KMS-11 (cell line): ENCODE results near the gene MCM3AP.

Source experiments
- H2AFZ ChIP-seq: fragments of 200-600 bp; sonication (generic); 2 replicates; pipeline ENCODE4 v1.6.1; 2016; ENCODE audit warnings: antibody characterized with exemption, mixed run types, low read depth
- H3K27ac ChIP-seq: fragments of 200-600 bp; sonication (generic); 2 replicates; pipeline ENCODE4 v1.6.1; 2016; ENCODE audit warnings: mild to moderate bottlenecking, mixed run types
- H3K27me3 ChIP-seq: fragments of 200-600 bp; sonication (generic); 2 replicates; pipeline ENCODE4 v1.6.1; 2017; ENCODE audit warnings: mild to moderate bottlenecking, low read depth, mixed run types, moderate library complexity; ENCODE audit not compliant: insufficient read depth
- H3K36me3 ChIP-seq: fragments of 200-600 bp; sonication (generic); 2 replicates; pipeline ENCODE4 v1.6.1; 2017; ENCODE audit warnings: mild to moderate bottlenecking, mixed run types; ENCODE audit not compliant: insufficient read depth
- H3K4me1 ChIP-seq: fragments of 200-600 bp; sonication (generic); 2 replicates; pipeline ENCODE4 v1.6.1; 2016; ENCODE audit warnings: mild to moderate bottlenecking, low read depth, mixed run types; ENCODE audit not compliant: poor library complexity, severe bottlenecking
- H3K4me2 ChIP-seq: fragments of 200-600 bp; sonication (generic); 2 replicates; pipeline ENCODE4 v1.7.0; 2016; ENCODE audit warnings: mild to moderate bottlenecking, mixed run types
- H3K4me3 ChIP-seq: fragments of 200-600 bp; sonication (generic); IDR thresholded peaks from 2 replicates; pipeline ENCODE4 v1.6.1; 2017; ENCODE audit warnings: low read depth, low read length, mixed read lengths; ENCODE audit not compliant: insufficient read depth
- H3K79me2 ChIP-seq: fragments of 200-600 bp; sonication (generic); 2 replicates; pipeline ENCODE4 v1.6.1; 2016; ENCODE audit warnings: low read depth, mixed run types; ENCODE audit not compliant: insufficient read depth
- H3K9ac ChIP-seq: fragments of 200-600 bp; sonication (generic); 2 replicates; pipeline ENCODE4 v1.6.1; 2016; ENCODE audit warnings: mild to moderate bottlenecking, mixed run types
- H4K20me1 ChIP-seq: fragments of 200-600 bp; sonication (generic); 2 replicates; pipeline ENCODE4 v1.6.1; 2016; ENCODE audit warnings: mild to moderate bottlenecking, mixed run types; ENCODE audit not compliant: insufficient read depth
- TF ChIP-seq, protein P1 (sequence below): fragments of 200-600 bp; sonication (generic); conservative IDR thresholded peaks from 2 replicates; pipeline ENCODE4 v1.6.1; 2017; ENCODE audit warnings: low read depth, mild to moderate bottlenecking, antibody characterized with exemption, low read length, moderate library complexity, mixed read lengths

MCM3AP gene

DNA sequence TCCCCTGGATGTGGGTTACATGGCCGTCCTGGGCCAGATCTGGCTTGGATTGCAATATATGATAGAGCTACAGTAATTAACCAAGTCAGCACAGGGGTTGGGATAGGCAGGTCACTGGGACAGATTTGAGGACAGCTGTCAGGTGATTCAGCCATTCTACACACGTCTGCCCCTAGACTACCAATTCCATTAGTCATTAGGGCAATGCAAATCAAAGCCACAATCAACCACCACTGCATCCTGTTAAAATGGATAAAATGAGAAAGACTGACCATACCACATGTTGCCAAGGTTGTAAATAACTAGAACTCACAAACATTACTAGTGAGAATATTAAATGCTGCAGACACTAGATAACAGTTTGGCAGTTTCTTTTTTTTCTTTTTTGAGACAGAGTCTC lies 22.2 kb upstream of the MCM3AP start:
- Histone ChIP-seq H3K27me3 (no peaks in the 10 kb centered on the region), H3K4me3 (no peak overlapping the region), H3K79me2 (no peaks in the 10 kb centered on the region), H2AFZ (no peak overlapping the region), H3K36me3 (no peaks in the 10 kb centered on the region), H3K27ac (no peak overlapping the region), H3K4me2 (no peak overlapping the region), H3K4me1 (peaks cover 15% of the 10 kb centered on the region), H4K20me1 (no peaks in the 10 kb centered on the region), H3K9ac (no peak overlapping the region)
- TF ChIP-seq, protein P1, sequence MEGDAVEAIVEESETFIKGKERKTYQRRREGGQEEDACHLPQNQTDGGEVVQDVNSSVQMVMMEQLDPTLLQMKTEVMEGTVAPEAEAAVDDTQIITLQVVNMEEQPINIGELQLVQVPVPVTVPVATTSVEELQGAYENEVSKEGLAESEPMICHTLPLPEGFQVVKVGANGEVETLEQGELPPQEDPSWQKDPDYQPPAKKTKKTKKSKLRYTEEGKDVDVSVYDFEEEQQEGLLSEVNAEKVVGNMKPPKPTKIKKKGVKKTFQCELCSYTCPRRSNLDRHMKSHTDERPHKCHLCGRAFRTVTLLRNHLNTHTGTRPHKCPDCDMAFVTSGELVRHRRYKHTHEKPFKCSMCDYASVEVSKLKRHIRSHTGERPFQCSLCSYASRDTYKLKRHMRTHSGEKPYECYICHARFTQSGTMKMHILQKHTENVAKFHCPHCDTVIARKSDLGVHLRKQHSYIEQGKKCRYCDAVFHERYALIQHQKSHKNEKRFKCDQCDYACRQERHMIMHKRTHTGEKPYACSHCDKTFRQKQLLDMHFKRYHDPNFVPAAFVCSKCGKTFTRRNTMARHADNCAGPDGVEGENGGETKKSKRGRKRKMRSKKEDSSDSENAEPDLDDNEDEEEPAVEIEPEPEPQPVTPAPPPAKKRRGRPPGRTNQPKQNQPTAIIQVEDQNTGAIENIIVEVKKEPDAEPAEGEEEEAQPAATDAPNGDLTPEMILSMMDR: no peak

DNA sequence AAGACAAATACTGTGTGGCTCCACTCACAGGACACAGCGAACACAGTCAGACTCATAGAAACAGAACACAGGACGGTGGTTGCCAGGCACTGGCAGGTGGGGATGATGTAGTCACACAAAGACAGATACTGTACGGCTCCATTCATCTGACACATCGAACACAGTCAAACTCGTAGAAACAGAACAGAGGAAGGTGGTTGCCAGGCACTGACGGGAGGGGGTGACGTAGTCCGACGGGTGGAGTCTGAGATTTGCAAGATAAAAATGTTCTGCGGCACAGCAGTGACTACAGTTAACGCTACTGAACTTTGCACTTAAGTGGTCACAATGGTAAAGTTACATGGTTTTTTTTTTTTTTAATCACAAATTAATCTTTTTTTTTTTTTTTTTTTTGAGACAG lies 19.5 kb upstream of the MCM3AP start:
- Histone ChIP-seq H3K4me2 (no peak overlapping the region), H3K79me2 (no peaks in the 10 kb centered on the region), H3K27me3 (no peaks in the 10 kb centered on the region), H3K4me3 (no peak overlapping the region), H2AFZ (no peak overlapping the region), H3K27ac (no peak overlapping the region), H3K36me3 (no peaks in the 10 kb centered on the region), H4K20me1 (no peaks in the 10 kb centered on the region), H3K4me1 (peaks cover 15% of the 10 kb centered on the region), H3K9ac (no peak overlapping the region)
- TF ChIP-seq, protein P1: no peak

DNA sequence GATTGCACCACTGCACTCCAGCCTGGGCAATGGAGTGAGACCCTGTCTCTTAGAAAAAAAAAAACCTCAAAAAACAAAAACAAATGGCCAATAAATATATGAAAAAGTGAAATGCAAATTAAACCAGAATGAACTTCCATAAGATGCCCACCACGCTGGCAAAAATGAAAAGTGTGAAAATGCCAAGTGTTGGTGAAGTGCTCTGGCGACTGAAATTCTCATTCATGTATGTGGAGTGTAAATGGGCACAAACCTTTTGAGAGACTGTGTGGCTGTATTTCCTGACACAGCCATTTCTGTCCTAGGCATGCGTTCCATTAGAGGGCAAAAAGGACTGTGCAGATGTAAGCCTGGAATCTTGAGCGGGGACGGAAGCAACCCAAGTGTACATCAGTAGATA lies 19.0 kb upstream of the MCM3AP start:
- Histone ChIP-seq H3K4me3 (no peak overlapping the region), H3K36me3 (no peaks in the 10 kb centered on the region), H4K20me1 (no peaks in the 10 kb centered on the region), H3K4me2 (no peak overlapping the region), H3K4me1 (peaks cover 13% of the 10 kb centered on the region), H3K27ac (no peak overlapping the region), H3K27me3 (no peaks in the 10 kb centered on the region), H2AFZ (no peak overlapping the region), H3K9ac (no peak overlapping the region), H3K79me2 (no peaks in the 10 kb centered on the region)
- TF ChIP-seq, protein P1: no peak

DNA sequence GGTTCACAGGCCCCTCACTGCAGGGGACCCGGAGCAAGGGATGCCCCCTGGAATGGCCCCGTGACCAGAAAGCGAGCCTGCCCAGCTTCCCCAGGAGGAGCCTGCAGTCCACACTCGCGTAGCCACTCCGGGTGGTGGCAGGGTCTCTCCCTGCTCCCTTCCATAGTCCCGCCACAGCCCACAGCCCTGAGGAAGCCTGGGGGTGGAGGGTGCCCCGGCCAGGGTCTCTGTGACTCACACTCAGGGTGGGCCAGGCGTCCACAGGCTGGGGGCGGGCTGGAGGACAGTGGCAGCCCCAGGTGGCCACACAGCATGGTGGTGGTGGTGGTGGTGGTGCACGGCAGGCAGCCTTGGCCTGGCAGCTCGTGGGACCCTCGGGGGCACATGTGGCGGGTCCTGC lies 16.3 kb upstream of the MCM3AP start:
- H3K4me3 ChIP-seq: no peak overlapping the region
- no peaks in the 10 kb centered on the region for H3K4me1 ChIP-seq
- H3K36me3 ChIP-seq: no peaks in the 10 kb centered on the region
- no peaks in the 10 kb centered on the region for H3K27me3 ChIP-seq
- no peaks in the 10 kb centered on the region for H4K20me1 ChIP-seq
- H3K4me2 ChIP-seq: no peak overlapping the region
- no peak overlapping the region for H3K27ac ChIP-seq
- no peak overlapping the region for H3K9ac ChIP-seq
- no peak overlapping the region for H2AFZ ChIP-seq
- no peaks in the 10 kb centered on the region for H3K79me2 ChIP-seq
- TF ChIP-seq, protein P1: no peak

DNA sequence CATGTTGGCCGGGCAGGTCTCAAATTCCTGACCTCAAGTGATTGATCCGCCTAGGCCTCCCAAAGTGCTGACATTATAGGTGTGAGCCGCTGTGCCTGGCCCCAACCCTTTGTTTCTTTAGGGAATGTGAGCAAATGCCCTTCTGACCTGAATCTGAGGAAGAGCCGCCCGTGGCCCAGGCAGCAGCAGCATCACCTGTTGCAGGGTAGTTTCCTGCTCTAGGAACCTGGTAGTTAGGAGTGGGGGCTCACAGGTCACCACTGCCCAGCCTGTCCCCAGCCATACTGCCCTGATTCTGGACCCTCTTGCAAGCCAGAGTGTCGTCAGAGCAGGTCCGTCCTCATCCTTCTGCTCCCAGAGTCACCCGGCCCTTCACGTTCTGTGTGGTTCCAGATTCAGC lies 13.8 kb upstream of the MCM3AP start:
- Histone ChIP-seq H3K4me1 (no peaks in the 10 kb centered on the region), H4K20me1 (no peaks in the 10 kb centered on the region), H3K9ac (no peak overlapping the region), H2AFZ (no peak overlapping the region), H3K36me3 (no peaks in the 10 kb centered on the region), H3K79me2 (no peaks in the 10 kb centered on the region), H3K27ac (no peak overlapping the region), H3K4me3 (no peak overlapping the region), H3K4me2 (no peak overlapping the region), H3K27me3 (no peaks in the 10 kb centered on the region)
- TF ChIP-seq, protein P1: no peak
